ENCODE data around the gene NUDT7.
A peak's percentile ranks its signal among the peaks of the same experiment; 100 is the strongest.

Gene NUDT7

GRCh38 chr16:77722309-77723107 is at the start of gene NUDT7:
Gene NUDT7, plus strand, starts transcription at chr16:77722514. Its CDS starts 69 bp downstream, at chr16:77722583.
- peak; percentile 59 for DNase-seq

- no peak for DNase-seq
Observed at GRCh38 chr16:77674888-77675287, 47.4 kb upstream of the NUDT7 start.

DNA sequence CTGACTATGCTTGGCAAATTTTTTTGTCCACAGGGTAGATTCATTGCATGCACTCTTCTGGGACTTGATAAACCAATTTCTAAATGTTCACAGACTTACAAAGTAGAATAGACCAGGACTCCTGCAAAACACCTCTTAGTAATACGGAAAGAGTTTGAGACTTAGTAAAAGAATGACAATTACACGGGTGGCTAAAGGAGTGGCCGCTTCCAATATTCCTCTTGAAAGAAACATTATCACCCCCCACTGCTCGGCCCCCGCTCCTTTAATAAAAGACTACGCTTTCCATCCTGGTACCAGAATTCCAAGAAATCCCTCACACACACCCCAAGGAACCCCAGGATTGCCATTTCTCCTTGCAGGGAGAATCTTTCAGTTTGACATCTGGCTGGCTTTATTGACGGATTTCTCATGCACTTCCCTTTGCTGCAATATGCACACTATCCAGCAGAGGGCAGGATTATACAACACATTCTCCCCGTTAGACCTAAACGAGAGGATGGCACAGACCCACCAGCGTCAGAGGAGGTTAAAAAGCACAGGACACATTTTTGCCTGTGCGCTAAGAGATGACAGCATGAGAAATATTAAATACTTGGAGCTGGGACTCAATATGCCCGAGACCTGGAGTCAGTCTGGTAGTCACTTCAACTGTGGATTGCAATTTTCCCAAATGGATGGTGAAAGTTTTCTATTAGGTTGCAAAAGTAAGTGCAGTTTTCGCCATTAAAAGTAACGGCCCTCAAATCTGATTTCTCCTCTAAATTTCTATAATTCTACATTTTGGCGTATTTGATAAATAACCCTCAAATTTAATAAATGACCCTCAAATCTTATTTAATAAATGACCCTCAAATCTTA is 46.6 kb upstream of the NUDT7 start:
- peak; percentile 52 for DNase-seq

- no peak for DNase-seq
Observed at GRCh38 chr16:77677129-77677528, 45.2 kb upstream of the NUDT7 start.

- DNase-seq: no peak
Observed at GRCh38 chr16:77679391-77679790, 42.9 kb upstream of the NUDT7 start.

DNA sequence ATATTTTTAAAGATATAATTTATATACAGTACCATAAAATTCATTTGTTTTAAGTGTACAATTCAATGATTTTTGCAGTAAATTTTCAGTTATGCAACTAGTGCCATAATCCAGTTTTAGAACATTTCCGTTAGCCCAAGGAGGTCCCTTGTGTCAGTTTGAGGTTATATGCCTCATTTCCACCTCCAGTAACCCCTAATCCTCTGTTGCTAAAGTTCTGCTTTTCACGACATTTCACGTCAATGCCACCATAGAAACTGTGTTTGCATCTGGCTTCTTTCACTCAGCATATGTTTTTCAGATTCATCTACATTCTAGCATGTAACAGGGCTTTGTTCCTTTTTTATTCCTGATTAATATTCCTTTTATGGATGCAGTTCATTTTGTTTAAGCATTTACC is 42.4 kb upstream of the NUDT7 start:
- peak; percentile 27 for DNase-seq

- DNase-seq: no peak
Observed at GRCh38 chr16:77680496-77680895, 41.8 kb upstream of the NUDT7 start.

DNA sequence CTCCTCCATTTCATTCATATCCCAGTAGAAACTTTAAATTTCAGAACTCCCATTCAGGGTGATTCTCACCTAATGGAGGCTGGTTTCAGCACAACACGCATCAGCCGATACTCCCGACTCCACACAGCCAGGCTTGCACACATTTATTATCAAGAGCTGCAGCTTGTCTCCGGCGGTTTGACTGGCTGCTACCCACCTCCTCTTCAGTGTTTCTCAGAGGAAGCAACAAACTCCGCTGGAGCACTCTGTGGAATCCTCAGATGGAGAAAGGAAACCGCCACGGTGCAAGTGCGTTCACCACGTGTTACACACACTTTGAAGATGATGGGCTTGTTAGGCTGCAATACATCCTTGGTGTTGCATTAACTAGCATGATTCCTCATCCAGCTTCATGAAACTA is 39.7 kb upstream of the NUDT7 start:
- DNase-seq: no peak

GRCh38 chr16:77683397-77684180 is 38.7 kb upstream of the NUDT7 start:
- DNase-seq: no peak

DNA sequence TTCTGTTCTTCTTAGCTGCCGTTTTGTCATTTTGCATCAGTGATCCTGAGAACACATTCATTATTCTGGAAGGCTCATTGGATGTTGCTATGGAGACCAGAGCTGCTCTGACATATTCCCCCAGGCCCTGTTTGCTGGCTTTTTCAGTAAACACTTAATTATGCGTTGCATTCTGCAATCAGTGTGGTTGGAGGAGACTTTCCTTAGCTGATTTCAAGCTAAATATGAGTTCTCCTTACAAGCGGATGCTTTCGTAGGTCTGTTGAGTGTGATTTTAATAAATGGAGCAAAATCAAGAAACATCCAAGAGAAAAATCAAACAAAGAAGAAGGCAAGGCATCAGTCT is 38.2 kb upstream of the NUDT7 start:
- DNase-seq: no peak

DNA sequence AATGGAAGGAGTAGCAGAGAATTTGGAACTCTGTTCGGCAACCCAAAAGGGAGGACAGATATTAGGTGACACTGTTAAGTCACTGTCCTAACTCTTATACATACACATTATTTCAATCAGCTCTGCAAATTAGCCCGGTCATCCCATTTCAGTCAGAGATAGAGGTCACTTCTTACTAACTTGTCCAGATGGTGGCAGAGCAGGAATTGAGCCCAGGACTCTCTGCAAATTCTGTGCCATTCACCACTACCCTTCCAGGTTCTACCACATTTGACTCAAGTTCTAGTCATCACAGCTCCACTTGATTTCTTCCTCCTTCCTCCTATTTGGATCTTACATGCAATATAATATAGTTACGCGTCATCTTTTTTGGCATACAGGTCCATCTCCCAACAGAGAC is 35.9 kb upstream of the NUDT7 start:
- no peak for DNase-seq

GRCh38 chr16:77689971-77690370 is 32.3 kb upstream of the NUDT7 start:
- no peak for DNase-seq

- DNase-seq: no peak
Observed at GRCh38 chr16:77690416-77690815, 31.9 kb upstream of the NUDT7 start.

GRCh38 chr16:77692612-77693011 is 29.7 kb upstream of the NUDT7 start:
- no peak for DNase-seq

DNA sequence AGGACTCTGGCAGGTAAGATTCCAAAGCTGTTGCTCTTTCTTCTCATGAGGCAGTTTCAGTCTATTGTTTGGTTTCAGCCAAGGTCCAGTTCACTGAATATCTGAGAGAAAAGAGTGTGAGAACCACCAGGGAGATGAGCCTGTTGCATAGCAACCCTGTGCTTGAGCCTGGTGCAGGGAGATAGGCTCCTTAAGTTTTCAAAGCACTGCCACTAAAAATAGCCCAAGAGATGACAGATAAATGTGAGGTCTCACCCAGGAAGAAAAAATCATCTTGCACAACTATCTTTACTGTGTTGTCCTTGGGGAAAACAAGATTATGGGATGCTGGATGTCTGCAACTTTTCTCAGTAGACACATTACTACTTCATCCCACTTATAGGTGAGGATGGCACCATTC is 26.2 kb upstream of the NUDT7 start:
- no peak for DNase-seq

GRCh38 chr16:77700846-77701245 is 21.5 kb upstream of the NUDT7 start:
- DNase-seq: no peak

- DNase-seq: no peak
Observed at GRCh38 chr16:77705351-77705750, 17.0 kb upstream of the NUDT7 start.

- no peak for DNase-seq
Observed at GRCh38 chr16:77711179-77711578, 11.1 kb upstream of the NUDT7 start.

DNA sequence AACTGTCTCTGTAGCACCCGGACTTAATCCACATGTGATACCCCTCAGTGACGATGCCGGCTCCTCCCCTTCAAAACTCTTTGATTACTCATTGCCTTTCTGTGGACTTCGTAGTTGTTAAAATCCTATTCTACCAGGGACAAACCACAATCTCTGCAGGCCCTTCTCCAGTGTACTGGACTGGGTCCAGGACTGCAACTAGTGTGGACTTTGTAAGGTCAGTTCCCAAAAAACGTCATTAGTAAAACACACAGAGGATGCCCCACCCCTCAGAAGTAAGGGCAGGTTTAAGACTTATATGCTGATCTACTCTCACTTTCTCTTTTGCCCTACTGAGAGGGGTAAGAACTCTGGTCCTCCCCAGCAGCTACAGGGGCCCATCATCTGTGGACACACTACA is 10.5 kb upstream of the NUDT7 start:
- no peak for DNase-seq

- no peak for DNase-seq
Observed at GRCh38 chr16:77715145-77715544, 7.2 kb upstream of the NUDT7 start.

- no peak for DNase-seq
Observed at GRCh38 chr16:77721752-77722308, 484 bp upstream of the NUDT7 start.

DNA sequence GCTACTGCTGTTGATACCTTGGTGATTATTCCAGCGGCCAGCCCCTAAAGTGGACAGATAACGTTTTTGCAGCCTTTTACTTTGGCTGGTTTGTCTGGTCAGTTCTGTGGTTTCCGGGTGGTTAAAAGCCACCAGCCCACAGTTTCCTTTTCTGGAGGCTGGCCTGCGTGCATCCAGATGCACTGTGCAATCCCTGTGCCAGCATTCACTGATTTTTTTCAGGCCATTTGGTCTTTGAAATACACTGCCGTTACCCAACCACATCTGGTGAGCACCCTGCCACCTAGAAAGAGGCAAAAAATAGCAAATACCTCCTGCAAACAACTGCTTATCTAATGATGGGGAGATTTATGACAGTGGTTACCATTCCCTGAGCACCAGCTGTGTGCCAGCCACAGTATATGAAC is 797 bp downstream of the NUDT7 start:
- DNase-seq: peak; percentile 5

GRCh38 chr16:77724174-77724573 is 1.9 kb downstream of the NUDT7 start:
- no peak for DNase-seq
